SKM-1 treated with dmso at 0.1 percent for 144 hours (cell line): ENCODE data around the gene LRRC32.
"Not testable (repeated sequence)": the region's sequence is repeated elsewhere in the genome, so short reads cannot be mapped to it uniquely, and the experiment has no call there.

ENCODE experiments used
- DNase-seq: peaks from one replicate; lab custom pipeline; 2025; ENCODE audit not compliant: unreplicated experiment; lab: John Stamatoyannopoulos, UW

Gene LRRC32

DNA sequence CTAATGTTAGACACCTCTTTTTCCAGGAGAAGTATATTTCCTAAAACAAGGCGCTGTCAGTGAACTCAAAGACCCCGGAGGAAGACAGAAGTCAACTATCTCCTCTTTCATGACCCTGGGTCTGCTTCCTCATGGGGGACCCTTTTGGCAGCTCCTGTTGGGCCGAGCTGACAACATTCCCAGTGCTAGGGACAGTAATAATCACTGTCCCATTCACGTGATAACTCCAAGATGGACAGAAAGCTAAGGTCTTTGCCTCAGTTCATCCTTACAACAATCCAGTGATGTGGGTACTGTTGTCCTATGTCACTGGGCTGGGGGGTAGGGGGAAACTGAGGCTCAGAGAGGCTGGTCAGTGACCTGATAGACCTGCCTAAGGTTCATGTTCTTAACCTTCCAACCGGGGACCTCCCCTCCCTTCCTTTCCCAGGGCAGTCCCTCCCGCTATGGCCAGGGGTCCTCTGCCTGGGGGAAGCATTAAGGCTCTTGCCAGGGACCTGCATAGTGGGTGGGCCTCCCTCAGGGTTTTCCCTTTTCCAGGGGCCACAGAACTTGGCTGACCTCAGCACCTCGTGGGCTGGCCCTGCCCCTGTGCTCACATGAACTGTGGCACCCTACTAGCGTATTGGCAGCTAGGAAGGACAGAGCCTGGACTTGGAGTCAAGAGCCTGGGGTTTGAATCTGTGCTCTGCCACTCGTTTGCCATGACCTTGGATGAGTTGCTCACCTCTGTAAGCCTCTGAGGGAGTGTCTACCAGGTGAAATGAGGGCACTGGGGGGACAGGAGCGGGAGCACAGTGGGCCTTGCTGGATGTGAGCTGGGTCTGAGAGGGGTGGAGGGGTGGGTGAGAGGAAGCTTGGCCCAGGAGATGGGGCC is 53.6 kb downstream of the LRRC32 start:
- no peak for DNase-seq

DNA sequence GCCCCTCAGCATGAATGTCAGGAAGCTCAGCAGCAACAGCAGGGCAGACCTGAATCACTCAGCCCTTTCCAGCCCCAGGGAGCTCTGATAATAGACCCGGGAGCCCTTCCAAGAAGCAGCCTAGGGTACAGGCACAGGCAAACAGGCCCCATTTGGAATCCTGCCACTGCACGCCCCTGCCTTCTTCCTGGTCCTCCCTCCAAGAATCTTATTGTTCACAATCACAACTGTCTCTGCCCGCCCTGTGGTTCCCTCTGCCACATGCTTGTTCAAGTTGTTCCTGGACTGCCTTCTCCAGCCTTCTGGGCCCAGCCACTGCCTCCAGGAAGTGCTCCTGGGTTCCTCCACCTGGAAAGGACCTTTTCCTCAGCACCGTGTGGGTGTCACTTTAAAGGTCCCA is 54.6 kb downstream of the LRRC32 start:
- no peak for DNase-seq

DNA sequence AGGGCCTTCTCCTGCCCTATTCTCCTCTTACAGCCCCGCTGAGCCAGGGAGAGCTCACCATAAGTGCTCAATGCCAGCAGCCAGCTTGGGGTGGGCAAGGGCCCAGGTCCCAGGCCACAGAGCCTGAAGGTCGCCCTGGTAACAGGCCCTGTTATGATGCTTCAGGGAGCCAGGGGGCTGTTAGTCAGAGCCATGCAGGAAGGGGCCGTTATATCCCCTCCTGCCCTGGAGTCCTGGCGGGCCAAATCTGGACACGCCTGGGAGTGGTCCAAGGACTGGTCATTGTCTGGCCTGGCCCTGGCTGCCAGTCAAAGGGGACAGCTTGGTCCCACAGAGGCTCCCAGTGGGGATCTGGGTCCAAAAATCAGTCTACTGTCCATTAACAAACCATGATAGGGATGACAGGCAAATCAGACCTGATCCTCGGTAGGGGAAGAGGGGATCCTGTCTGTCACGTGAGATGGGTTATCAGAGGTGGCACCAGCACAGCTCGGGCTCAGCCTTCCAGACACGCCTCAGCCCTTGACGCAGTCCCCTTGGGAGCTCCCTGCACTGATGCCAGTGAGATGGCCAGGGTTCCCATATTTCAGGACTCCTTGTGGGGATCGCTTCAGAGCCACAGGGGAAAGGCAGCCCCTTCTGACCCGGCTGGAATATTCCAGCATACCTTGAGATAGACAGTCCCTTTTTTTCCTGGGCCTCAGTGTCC is 55.9 kb downstream of the LRRC32 start:
- DNase-seq, result no peak

DNA sequence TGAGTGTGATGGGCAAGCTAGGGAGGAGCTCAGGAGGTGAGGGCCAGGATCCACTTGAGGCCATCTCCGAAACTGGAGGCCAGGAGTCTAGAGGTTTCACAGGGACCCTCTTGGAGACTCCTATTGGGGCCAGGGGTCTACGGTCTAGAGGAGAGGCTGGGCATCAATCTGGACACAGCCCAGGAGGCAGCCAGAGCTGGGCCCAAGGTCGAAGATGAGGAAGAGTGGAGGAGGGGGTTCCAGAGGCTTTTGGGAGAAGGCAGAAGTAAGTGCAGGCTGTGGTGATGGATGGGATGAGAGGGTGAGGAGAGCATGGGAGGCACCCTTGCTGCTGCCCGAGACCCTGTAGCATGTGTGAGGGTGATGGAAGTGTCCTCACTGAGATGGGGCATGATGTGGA is 56.6 kb downstream of the LRRC32 start:
- no peak for DNase-seq

DNA sequence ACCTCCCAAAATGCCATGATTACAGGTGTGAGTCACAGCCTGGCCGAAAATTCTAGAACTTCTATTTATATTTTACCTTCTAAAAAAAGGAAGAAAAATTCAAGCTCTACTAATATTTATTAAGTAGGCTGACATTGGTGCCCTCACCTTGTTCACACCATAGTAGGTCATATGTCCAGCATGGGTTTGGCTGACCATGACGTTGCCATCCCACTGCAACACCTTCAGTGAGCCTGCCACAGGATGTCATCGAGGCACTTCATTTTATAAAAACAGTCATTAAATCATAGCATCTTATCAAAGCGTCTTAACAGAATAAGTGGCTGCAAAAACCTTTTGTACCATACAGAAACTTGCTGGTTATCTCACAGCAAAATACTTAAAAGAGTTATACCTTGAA is 58.3 kb downstream of the LRRC32 start:
- DNase-seq, result no peak

DNA sequence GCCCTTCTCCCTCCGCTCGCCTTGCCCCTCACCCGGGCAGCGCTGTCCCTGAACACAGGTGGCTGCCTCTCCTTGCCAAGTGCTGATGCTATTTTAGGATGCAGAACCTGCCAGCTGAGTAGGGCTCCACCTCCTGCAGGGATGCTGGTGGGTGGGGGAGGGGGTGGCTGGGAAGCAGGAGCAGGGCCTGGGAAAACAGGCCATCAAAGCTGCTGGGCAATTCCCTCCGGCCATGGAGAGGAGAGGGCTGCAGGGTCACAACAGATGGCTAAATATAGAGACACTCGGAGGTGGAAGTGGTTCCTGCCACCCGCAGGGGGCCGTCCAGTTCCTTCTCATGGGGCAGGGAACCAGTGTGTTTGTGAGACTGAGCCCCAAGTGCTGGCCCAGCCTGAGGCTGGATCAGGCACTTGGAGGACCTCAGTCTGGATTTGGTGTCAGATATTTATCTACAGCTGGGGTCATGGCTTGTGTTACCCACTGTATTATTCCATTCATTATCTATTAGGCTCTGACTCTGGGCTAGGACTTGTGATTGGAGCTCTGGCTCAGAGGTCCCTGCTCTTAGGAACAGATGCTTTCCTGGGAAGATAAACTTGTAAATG is 59.6 kb downstream of the LRRC32 start:
- DNase-seq, result no peak

DNA sequence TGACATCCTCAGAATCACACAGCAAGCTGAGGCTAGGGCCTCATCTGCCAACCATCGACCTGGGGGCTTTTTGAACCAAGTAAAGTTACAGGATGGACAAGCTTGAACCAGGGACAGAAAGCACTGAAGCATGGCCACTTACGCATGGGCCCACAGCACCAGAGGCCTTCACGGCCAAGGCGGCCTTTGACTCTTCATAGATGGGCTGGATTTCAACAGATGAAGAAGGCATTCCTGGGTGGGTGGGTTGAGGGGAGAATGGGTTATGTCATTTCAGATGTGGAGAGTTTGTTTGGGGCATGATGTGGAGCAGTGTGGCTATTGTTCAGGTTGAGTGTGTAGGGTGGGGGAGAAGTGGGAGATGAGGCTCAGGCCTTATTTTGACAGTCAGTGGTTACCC is 60.2 kb downstream of the LRRC32 start:
- DNase-seq, result no peak

DNA sequence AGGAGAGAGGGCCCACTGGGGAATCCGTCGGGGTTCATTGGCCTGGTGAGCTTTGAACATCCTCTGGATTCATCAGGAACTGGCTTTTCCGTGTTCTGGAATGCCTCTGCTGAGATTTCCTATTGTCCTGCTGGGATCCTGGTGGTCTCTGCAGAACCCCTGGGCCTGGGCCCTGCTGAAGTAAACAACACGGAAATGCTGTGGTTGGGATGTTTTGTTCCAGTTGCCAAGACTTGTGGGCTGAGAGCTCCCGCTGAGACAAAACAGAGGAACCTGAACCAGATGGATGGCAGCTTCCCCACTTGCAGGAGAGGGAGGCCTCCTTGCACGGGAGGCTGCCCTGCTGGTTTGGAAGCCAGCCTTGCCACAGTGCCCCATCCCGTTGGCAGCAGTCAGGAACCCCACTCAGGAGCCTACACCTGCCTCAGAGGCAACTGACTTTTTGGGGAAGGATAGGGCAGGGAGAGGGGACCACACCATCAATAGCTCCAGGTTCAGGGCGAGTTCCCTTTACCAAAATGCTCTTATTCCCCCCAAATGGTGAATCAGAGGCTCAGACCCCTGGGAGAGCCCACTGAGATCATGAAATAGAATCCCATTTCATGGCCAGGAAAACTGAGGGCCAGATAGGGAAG is 60.7 kb downstream of the LRRC32 start:
- no peak for DNase-seq

DNA sequence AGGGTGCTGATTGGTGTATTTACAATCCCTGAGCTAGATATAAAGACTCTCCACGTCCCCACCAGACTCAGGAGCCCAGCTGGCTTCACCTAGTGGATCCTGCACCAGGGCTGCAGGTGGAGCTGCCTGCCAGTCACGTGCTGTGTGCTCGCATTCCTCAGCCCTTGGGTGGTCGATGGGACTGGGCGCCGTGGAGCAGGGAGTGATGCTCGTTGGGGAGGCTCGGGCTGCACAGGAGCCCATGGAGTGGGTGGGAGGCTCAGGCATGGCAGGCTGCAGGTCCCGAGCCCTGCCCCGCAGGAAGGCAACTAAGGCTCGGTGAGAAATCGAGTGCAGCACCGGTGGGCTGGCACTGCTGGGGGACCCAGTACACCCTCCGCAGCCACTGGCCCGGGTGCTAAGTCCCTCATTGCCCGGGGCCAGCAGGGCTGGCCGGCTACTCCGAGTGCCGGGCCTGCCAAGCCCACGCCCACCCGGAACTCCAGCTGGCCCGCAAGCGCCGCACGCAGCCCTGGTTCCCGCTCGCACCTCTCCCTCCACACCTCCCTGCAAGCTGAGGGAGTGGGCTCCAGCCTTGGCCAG is 61.6 kb downstream of the LRRC32 start:
- not testable (repeated sequence) for DNase-seq

DNA sequence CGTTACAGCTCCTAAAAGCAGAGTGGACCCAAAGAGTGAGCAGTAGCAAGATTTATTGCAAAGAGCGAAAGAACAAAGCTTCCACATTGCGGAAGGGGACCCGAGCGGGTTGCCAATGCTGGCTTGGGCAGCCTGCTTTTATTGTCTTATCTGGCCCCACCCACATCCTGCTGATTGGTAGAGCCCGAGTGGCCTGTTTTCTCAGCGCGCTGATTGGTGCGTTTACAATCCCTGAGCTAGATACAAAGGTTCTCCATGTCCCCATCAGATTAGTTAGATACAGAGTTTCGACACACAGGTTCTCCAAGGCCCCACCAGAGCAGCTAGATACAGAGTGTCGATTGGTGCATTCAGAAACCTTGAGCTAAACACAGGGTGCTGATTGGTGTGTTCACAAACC is 62.3 kb downstream of the LRRC32 start:
- DNase-seq, result not testable (repeated sequence)
